ENCODE measurements around the gene TNK1. TPM values are rescaled to one million over a fixed set of nuclear protein-coding genes. Genes with fewer than 3 reads are reported as not detected.

TNK1 gene
- total and polyA plus RNA-seq, 2 experiments from 2014 or later, result 6.1 to 8.9 TPM

DNA sequence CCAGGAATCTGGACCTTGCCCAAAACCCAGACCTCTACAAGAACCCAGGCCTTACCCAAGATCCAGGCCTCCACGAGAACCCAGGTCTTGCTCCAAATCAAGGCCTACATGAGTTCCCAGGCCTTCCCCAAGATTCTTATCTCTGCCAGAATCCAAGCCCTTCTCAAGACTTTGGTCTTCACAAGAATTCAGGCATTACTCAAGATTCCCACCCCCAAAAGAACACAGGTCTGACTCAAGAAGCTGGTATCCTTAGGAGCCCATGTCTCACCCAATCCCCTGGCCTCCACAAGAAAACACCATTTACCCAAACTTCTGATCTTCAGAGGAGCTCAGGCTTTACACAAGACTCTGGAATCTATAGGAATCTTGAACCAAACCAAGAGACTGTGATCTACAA, 50.3 kb downstream of the TNK1 start (continued):
- TF ChIP-seq EZH2 (IDR thresholded peaks at IDR 0.05; ENCODE audit: low read depth, unreplicated experiment) (no peak), ZNF331 (CRISPR knock-in tag; IDR thresholded peaks at IDR 0.05; ENCODE audit: low read depth) (no peak), ZNF114 (CRISPR knock-in tag; IDR thresholded peaks at IDR 0.05) (no peak)
- TF ChIP-seq, protein P1, sequence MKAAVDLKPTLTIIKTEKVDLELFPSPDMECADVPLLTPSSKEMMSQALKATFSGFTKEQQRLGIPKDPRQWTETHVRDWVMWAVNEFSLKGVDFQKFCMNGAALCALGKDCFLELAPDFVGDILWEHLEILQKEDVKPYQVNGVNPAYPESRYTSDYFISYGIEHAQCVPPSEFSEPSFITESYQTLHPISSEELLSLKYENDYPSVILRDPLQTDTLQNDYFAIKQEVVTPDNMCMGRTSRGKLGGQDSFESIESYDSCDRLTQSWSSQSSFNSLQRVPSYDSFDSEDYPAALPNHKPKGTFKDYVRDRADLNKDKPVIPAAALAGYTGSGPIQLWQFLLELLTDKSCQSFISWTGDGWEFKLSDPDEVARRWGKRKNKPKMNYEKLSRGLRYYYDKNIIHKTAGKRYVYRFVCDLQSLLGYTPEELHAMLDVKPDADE (IDR thresholded peaks at IDR 0.05), result no peak
- TF ChIP-seq, protein P2, sequence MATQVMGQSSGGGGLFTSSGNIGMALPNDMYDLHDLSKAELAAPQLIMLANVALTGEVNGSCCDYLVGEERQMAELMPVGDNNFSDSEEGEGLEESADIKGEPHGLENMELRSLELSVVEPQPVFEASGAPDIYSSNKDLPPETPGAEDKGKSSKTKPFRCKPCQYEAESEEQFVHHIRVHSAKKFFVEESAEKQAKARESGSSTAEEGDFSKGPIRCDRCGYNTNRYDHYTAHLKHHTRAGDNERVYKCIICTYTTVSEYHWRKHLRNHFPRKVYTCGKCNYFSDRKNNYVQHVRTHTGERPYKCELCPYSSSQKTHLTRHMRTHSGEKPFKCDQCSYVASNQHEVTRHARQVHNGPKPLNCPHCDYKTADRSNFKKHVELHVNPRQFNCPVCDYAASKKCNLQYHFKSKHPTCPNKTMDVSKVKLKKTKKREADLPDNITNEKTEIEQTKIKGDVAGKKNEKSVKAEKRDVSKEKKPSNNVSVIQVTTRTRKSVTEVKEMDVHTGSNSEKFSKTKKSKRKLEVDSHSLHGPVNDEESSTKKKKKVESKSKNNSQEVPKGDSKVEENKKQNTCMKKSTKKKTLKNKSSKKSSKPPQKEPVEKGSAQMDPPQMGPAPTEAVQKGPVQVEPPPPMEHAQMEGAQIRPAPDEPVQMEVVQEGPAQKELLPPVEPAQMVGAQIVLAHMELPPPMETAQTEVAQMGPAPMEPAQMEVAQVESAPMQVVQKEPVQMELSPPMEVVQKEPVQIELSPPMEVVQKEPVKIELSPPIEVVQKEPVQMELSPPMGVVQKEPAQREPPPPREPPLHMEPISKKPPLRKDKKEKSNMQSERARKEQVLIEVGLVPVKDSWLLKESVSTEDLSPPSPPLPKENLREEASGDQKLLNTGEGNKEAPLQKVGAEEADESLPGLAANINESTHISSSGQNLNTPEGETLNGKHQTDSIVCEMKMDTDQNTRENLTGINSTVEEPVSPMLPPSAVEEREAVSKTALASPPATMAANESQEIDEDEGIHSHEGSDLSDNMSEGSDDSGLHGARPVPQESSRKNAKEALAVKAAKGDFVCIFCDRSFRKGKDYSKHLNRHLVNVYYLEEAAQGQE (IDR thresholded peaks at IDR 0.05; ENCODE audit: unreplicated experiment), result no peak

DNA sequence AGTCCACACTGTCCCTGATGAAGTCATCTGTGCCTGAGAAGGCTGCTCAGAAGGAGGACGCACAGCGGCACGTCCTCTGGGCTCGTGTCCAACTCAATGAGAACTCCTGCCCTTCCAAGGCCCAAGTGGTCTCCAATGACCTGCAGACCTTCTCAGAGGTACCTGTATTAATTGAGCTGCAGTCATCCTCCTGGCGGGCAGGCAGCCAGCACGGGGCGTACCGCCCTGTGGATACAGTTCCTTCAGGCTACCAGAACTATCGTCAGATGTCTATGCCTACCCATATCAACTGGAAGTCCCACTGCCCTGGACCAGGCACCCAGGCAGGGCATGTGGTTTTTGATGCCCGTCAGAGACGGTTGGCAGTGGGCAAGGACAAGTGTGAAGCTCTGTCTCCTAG, 51.4 kb downstream of the TNK1 start:
- Histone ChIP-seq H3K27ac (ENCODE audit: low read depth) (no peak overlapping the region), H2AFZ (no peak overlapping the region), H3K79me2 (replicated peaks; ENCODE audit: insufficient read depth) (no peaks in the 10 kb centered on the region), H3K4me2 (no peak overlapping the region), H4K20me1 (replicated peaks; ENCODE audit: insufficient read depth) (no peaks in the 10 kb centered on the region), H3K4me3 (no peak overlapping the region), H3K4me1 (ENCODE audit: insufficient read depth) (no peaks in the 10 kb centered on the region), H3K27me3 (ENCODE audit: insufficient read depth) (no peaks in the 10 kb centered on the region), H3F3A (replicated peaks; ENCODE audit: low read depth) (peaks cover 10% of the 10 kb centered on the region), H3K36me3 (ENCODE audit: insufficient read depth) (no peaks in the 10 kb centered on the region), H3K9me2 (ENCODE audit: insufficient read depth) (0 out of 2 replicates have a peak, but pooled peaks cover 13% of the 10 kb centered on the region)
- no peak overlapping the region for H3K4me3 Mint-ChIP-seq
- no peak for ATAC-seq
- H3K4me1 Mint-ChIP-seq, result peaks cover 5% of the 10 kb centered on the region; the same call in 2 of the 3 replicates
- no peaks in the 10 kb centered on the region; the same call in 2 of the 3 replicates for H3K9me3 Mint-ChIP-seq
- H3K36me3 Mint-ChIP-seq (ENCODE audit: low read depth), result no peaks in the 10 kb centered on the region
- DNase-seq (ENCODE audit: low spot score), result no peak
- no peak overlapping the region for H3K27ac Mint-ChIP-seq
- peaks cover 34% of the 10 kb centered on the region for H3K27me3 Mint-ChIP-seq (ENCODE audit: insufficient read depth, low read depth, poor library complexity)
- TF ChIP-seq CREB1 (CRISPR knock-in tag; IDR thresholded peaks at IDR 0.05; ENCODE audit: low read depth) (no peak), ZNF331 (CRISPR knock-in tag; IDR thresholded peaks at IDR 0.05; ENCODE audit: low read depth) (no peak), EZH2phosphoT487 (IDR thresholded peaks at IDR 0.05; ENCODE audit: unreplicated experiment) (no peak), JUNB (IDR thresholded peaks at IDR 0.05; ENCODE audit: unreplicated experiment) (no peak), NANOG (IDR thresholded peaks at IDR 0.05; ENCODE audit: borderline replicate concordance) (no peak), STAT1 (IDR thresholded peaks at IDR 0.05; ENCODE audit: unreplicated experiment) (no peak), ZNF114 (CRISPR knock-in tag; IDR thresholded peaks at IDR 0.05) (no peak), POLR2AphosphoS5 (IDR thresholded peaks at IDR 0.05; ENCODE audit: low read depth) (no peak)
- TF ChIP-seq, protein P3, sequence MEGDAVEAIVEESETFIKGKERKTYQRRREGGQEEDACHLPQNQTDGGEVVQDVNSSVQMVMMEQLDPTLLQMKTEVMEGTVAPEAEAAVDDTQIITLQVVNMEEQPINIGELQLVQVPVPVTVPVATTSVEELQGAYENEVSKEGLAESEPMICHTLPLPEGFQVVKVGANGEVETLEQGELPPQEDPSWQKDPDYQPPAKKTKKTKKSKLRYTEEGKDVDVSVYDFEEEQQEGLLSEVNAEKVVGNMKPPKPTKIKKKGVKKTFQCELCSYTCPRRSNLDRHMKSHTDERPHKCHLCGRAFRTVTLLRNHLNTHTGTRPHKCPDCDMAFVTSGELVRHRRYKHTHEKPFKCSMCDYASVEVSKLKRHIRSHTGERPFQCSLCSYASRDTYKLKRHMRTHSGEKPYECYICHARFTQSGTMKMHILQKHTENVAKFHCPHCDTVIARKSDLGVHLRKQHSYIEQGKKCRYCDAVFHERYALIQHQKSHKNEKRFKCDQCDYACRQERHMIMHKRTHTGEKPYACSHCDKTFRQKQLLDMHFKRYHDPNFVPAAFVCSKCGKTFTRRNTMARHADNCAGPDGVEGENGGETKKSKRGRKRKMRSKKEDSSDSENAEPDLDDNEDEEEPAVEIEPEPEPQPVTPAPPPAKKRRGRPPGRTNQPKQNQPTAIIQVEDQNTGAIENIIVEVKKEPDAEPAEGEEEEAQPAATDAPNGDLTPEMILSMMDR (conservative IDR thresholded peaks at IDR 0.05; ENCODE audit: low read depth in 2 of 2), result no peak
- TF ChIP-seq, protein P4, sequence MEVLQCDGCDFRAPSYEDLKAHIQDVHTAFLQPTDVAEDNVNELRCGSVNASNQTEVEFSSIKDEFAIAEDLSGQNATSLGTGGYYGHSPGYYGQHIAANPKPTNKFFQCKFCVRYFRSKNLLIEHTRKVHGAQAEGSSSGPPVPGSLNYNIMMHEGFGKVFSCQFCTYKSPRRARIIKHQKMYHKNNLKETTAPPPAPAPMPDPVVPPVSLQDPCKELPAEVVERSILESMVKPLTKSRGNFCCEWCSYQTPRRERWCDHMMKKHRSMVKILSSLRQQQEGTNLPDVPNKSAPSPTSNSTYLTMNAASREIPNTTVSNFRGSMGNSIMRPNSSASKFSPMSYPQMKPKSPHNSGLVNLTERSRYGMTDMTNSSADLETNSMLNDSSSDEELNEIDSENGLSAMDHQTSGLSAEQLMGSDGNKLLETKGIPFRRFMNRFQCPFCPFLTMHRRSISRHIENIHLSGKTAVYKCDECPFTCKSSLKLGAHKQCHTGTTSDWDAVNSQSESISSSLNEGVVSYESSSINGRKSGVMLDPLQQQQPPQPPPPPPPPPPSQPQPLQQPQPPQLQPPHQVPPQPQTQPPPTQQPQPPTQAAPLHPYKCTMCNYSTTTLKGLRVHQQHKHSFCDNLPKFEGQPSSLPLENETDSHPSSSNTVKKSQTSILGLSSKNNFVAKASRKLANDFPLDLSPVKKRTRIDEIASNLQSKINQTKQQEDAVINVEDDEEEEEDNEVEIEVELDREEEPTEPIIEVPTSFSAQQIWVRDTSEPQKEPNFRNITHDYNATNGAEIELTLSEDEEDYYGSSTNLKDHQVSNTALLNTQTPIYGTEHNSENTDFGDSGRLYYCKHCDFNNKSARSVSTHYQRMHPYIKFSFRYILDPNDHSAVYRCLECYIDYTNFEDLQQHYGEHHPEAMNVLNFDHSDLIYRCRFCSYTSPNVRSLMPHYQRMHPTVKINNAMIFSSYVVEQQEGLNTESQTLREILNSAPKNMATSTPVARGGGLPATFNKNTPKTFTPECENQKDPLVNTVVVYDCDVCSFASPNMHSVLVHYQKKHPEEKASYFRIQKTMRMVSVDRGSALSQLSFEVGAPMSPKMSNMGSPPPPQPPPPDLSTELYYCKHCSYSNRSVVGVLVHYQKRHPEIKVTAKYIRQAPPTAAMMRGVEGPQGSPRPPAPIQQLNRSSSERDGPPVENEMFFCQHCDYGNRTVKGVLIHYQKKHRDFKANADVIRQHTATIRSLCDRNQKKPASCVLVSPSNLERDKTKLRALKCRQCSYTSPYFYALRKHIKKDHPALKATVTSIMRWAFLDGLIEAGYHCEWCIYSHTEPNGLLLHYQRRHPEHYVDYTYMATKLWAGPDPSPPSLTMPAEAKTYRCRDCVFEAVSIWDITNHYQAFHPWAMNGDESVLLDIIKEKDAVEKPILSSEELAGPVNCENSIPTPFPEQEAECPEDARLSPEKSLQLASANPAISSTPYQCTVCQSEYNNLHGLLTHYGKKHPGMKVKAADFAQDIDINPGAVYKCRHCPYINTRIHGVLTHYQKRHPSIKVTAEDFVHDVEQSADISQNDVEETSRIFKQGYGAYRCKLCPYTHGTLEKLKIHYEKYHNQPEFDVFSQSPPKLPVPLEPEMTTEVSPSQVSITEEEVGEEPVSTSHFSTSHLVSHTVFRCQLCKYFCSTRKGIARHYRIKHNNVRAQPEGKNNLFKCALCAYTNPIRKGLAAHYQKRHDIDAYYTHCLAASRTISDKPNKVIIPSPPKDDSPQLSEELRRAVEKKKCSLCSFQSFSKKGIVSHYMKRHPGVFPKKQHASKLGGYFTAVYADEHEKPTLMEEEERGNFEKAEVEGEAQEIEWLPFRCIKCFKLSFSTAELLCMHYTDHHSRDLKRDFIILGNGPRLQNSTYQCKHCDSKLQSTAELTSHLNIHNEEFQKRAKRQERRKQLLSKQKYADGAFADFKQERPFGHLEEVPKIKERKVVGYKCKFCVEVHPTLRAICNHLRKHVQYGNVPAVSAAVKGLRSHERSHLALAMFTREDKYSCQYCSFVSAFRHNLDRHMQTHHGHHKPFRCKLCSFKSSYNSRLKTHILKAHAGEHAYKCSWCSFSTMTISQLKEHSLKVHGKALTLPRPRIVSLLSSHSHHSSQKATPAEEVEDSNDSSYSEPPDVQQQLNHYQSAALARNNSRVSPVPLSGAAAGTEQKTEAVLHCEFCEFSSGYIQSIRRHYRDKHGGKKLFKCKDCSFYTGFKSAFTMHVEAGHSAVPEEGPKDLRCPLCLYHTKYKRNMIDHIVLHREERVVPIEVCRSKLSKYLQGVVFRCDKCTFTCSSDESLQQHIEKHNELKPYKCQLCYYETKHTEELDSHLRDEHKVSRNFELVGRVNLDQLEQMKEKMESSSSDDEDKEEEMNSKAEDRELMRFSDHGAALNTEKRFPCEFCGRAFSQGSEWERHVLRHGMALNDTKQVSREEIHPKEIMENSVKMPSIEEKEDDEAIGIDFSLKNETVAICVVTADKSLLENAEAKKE (CRISPR knock-in tag; IDR thresholded peaks at IDR 0.05), result no peak
